Brain microvascular endothelial cell (primary cell): Measurements from ENCODE around the gene C9orf72.

ENCODE experiments used
- DNase-seq: peaks from one replicate; pipeline ENCODE4 v3.0.0-alpha.2; 2020
- H3K27ac ChIP-seq: fragments of 250-450 bp; sonication (Bioruptor Pico); 2 replicates; pipeline ENCODE4 v1.5.1; 2020; ENCODE audit warnings: mild to moderate bottlenecking, moderate library complexity
- H3K27me3 ChIP-seq: fragments of 250-450 bp; sonication (Bioruptor Pico); replicated peaks from 2 replicates; pipeline ENCODE4 v1.5.1; 2020; ENCODE audit warnings: mild to moderate bottlenecking
- H3K36me3 ChIP-seq: fragments of 250-450 bp; sonication (Bioruptor Pico); replicated peaks from 2 replicates; pipeline ENCODE4 v1.5.1; 2020; ENCODE audit warnings: mild to moderate bottlenecking
- H3K4me3 ChIP-seq: 2 replicates; pipeline ENCODE4 v1.5.1; 2011; ENCODE audit warnings: low read depth, mild to moderate bottlenecking, control low read depth, low read length, moderate library complexity
- in situ Hi-C: cut with HindIII; loops from 2 replicates; pipeline ENCODE4 v1.10.0; 2017; ENCODE audit warnings: low sequenced_read_pairs, low pct_ligation_motif_present
- TF ChIP-seq, protein P1 (sequence below): IDR thresholded peaks from 2 replicates; pipeline ENCODE4 v1.5.1; 2011; ENCODE audit warnings: low read depth, mild to moderate bottlenecking, moderate library complexity, low read length, control low read depth, inconsistent platforms; ENCODE audit errors: missing control alignments

Gene C9orf72

DNA sequence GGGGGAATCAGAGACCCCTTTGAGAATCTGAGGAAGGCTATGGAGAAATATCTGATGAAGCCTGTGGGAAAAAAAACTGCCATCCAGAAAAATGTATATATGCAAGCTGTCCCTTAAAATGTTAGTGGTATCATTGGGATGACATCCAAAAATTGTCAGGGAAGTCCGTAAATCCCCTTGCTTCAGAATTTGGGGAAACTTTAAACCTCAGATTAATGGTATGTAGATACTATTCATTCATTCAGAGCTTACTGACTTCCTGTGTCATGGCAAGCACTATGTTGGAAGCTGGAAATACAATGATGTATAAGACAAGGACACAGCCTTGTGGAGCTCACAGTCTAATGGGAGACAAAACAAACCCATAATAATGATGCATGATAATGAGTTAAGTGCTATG, 32.8 kb downstream of the C9orf72 start:
- H3K27ac ChIP-seq = no peak overlapping the region
- no peaks in the 10 kb centered on the region for H3K27me3 ChIP-seq
- in situ Hi-C loops = no loop called here
- no peak overlapping the region for H3K4me3 ChIP-seq
- TF ChIP-seq, protein P1, sequence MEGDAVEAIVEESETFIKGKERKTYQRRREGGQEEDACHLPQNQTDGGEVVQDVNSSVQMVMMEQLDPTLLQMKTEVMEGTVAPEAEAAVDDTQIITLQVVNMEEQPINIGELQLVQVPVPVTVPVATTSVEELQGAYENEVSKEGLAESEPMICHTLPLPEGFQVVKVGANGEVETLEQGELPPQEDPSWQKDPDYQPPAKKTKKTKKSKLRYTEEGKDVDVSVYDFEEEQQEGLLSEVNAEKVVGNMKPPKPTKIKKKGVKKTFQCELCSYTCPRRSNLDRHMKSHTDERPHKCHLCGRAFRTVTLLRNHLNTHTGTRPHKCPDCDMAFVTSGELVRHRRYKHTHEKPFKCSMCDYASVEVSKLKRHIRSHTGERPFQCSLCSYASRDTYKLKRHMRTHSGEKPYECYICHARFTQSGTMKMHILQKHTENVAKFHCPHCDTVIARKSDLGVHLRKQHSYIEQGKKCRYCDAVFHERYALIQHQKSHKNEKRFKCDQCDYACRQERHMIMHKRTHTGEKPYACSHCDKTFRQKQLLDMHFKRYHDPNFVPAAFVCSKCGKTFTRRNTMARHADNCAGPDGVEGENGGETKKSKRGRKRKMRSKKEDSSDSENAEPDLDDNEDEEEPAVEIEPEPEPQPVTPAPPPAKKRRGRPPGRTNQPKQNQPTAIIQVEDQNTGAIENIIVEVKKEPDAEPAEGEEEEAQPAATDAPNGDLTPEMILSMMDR = no peak
- H3K36me3 ChIP-seq = no peaks in the 10 kb centered on the region
- no peak for DNase-seq

DNA sequence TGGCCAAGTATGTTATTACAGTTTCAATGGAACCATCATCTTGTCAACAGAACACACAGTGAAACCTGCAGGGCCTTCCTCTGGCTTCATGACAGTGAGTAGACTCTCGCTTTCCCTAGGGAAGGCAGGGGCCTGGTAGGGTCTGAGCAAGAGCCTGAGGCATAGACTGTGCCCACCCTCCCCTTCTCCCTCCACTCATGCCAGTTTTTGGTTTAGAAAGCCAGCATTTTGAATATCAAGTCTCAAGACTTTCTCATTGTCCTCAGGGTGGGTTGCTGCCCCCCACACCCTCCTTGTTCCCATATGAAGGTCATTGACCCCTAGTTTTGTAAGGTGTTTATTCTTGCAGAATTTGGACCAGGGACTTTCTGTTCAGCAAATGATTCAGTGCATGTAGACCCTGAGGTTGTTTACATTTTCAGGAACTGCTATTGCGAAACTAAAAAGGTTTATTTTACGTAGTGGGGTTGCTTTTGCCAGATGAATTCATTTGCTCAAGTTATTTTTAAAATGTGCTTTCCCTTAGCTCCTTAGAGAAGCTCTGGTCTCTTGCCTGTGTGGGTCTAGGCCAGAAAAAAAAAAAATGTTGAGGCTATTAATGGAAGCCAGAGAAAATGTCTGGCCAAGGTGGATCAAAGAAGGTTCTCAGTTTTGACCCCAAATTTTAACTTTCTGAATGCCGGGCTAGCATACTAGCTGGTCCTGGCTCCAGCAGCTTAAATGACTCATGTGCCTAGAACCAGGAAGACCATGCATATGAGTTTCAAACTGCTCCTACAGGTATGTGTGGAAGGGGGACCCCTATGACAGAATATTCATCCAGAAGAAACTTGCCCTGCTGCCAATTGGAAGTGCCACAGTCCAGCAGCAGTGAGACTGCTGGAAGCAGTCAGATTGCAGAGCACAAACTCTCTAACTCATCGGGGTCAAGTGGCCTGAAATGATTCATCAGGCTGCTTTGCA, 33.5 kb downstream of the C9orf72 start:
- no peaks in the 10 kb centered on the region for H3K36me3 ChIP-seq
- peak overlapping the region; percentile 13 for H3K27ac ChIP-seq
- DNase-seq = no peak
- no peak overlapping the region for H3K4me3 ChIP-seq
- TF ChIP-seq, protein P1 = no peak
- in situ Hi-C loops = no loop called here
- H3K27me3 ChIP-seq = no peaks in the 10 kb centered on the region

DNA sequence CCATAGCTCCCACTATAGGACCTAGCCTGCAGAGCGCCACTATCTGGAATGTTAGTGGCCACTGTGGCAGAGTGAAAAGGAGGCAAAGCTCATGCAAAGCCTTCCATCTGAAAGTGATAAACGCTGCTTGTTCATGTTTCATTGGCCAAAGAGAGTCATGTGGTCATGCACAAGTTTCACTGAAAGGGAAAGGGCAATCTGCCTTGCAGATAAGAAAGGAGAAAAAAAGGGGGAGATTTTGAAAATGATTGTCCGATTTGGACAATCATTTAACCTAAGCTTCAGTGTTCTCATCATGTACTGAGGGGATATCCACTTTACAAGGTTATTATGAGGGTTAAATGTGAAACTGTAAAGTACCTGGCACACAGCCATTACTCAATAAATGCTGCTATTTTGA, 34.6 kb downstream of the C9orf72 start:
- H3K27ac ChIP-seq = no peak overlapping the region
- in situ Hi-C loops = no loop called here
- H3K36me3 ChIP-seq = no peaks in the 10 kb centered on the region
- H3K27me3 ChIP-seq = no peaks in the 10 kb centered on the region
- no peak for DNase-seq
- TF ChIP-seq, protein P1 = no peak
- H3K4me3 ChIP-seq = no peak overlapping the region

DNA sequence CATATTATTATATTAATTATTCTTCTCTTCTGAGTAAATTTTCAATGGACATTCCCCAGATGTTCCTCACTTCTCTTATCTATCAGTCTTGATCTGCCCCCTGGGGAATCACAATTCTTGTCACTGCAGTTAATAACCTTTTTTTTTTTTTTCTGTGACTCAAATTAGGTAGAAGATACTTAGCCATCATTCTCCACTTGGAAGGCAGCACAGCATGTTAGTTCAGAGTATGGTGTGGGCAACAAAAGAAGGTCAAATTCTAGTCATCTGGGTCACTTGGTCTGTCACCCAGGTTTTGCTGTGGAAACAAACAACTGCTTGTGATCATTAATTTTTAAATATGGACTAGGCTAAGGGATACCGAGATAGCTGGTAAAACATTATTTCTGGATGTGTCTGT, 35.5 kb downstream of the C9orf72 start:
- TF ChIP-seq, protein P1 = no peak
- Histone ChIP-seq H3K4me3 (no peak overlapping the region), H3K27ac (no peak overlapping the region), H3K36me3 (no peaks in the 10 kb centered on the region), H3K27me3 (no peaks in the 10 kb centered on the region)
- in situ Hi-C loops = no loop called here
- no peak for DNase-seq

DNA sequence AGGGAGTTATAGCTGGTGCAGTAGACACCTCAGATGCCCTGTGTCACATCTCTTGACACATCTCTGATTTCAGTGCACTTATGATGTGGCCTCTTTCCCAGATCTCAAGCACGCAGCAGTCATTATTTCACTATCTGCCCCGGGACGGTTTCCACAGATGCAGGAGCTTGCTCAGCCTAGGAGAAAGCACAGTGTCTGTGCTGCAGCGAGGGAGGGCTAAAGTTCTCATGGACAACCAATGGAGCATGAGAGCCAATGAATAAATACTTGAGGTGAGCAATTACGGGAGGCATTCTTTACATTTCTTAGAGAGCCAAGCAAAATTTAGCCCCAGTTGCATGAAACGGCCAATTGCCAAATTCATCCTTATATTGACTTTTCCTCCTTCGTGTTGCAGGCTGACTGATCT, 36.2 kb downstream of the C9orf72 start:
- no peak for DNase-seq
- Histone ChIP-seq H3K27me3 (no peaks in the 10 kb centered on the region), H3K27ac (no peak overlapping the region), H3K4me3 (no peak overlapping the region), H3K36me3 (no peaks in the 10 kb centered on the region)
- TF ChIP-seq, protein P1 = no peak
- in situ Hi-C loops = no loop called here
